Stimulated activated CD4-positive, alpha-beta T cell treated with anti-CD3 and anti-CD28 coated beads, Interleukin-12 subunit alpha, Interleukin-12 subunit beta, amount 100 ng/mL, for 24 hours (primary cell): ENCODE results near the gene WNT4.

Source experiments
- DNase-seq, 2 experiments: peaks; one replicate each; pipeline ENCODE4 v3.0.0-alpha.2; 2020; ENCODE audit warnings: low read depth in 2 of 2

Gene WNT4

DNA sequence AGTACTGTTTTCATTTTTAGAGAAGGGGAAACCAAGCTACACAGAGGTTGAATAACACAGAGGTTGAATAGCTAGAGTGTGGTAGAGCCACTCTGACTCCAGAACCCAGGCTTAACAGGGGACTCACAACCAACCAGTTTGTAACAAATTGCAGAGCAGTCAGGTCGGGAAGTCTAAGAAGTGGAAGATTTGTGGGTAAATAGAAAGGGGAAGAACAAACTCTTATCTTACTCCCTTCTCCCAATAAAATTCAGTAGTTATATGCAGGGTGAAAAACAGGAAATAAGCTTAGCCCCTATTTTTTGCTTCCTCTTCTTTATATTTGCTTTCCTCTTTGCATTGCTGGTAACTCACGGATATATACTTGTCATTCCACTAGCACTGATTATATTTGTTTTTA, 67.2 kb downstream of the WNT4 start:
- no peak for DNase-seq

DNA sequence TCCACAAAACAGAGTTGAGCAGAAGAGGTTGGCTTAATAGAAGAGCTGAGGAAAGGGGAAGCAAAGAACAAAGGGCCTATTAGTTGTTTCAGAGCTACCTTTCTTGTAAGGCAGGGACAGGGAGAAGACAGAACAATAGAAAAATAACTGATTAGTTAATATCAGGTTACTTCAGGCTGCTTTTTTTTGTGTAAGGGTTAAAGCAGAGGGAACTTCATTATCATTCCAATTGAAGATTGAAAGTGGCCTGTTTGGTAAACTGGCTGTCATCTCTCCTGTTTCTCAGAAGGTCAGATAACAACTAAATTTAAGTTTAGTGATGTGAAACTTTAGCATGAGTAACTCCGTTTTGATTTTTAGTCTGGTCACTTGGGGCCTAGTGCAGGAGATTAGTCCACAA, 68.1 kb downstream of the WNT4 start:
- DNase-seq = no peak

DNA sequence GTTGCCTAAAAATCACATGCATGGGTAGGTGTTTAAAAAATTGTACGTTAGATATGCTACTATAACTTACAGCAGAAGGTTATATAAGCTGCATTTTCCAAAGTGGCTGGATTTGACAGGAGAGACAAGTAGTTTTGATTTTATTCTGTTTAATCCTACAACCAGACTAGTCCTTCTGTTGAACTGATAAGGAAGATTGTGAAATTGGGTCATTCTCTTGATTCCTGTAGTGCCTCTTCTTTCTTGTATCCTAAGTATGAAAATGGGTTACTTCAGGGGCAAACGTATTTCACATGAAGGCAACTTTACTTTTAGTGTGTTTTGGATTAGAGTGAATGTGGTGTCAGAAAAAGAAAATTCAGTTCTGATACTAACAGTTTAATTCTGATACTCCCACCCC, 71.4 kb downstream of the WNT4 start:
- DNase-seq = no peak
